Measurements from ENCODE around the gene KLHL29.

DNA sequence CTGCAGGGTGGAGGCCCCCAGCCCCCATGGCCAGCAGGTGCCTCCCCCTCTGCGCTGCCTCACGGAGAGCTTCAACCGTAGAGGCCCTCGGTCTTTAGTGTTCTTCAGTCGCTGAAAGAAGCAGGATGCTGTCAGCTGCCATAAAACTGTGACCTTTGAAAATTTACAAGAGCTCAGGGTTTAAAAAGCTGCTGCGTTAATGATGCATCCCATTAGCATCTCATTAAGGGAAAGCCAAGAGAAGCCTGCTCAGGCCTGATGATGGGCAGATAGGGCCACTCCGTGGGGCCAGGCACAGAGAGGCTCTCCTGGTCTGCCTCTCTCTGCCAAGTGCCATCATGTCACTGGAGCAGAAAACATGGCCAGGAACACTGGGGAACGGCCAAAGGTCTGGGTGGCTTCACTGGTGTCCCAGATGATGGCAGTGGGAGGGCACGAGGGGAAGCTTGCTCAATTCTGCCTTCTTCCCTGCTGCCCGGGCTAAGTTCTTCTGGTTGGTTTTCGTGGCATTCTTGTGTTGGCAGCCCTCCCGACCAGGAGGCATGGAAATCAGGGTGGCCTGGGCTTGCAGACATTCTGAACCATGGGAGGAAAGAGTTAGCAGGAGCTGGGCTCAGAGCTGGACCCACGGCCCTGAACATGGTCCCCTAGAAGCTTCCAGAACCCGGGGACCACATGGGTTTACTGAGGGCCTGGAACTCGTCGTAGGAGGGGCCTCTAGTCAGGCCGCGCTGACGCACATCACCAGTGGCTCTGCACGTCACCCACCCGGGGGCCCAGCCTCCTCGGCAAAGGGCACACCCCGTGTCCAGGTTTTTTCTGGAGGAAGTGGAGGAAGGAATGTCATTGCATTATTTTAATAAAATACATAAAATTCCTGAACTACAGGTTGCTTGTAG, 250.7 kb downstream of the KLHL29 start:
- TF ChIP-seq CTCF (IDR thresholded peaks at IDR 0.05 in 8 of 11, conservative IDR thresholded peaks at IDR 0.05 in 3 of 11) (no peak), POLR2AphosphoS5 (IDR thresholded peaks at IDR 0.05) (no peak)
